Osteoblast (primary cell): ENCODE data around the gene KCNK4. TPM values are rescaled to one million over a fixed set of nuclear protein-coding genes. Genes with fewer than 3 reads are reported as not detected.
"Not testable (repeated sequence)": the region's sequence is repeated elsewhere in the genome, so short reads cannot be mapped to it uniquely, and the experiment has no call there.

Experiments
- DNase-seq: peaks from one replicate; pipeline ENCODE4 v3.0.0; 2011; ENCODE audit warnings: low spot score, mixed read lengths; ENCODE audit not compliant: insufficient read length; ENCODE audit errors: missing footprints
- H2AFZ ChIP-seq: 2 replicates; pipeline ENCODE4 v1.6.0; 2011; ENCODE audit warnings: mild to moderate bottlenecking, low read length
- H3K27ac ChIP-seq: 2 replicates; pipeline ENCODE4 v1.5.1; 2011; ENCODE audit warnings: mild to moderate bottlenecking, low read depth, low read length, moderate library complexity
- H3K27me3 ChIP-seq: 2 replicates; pipeline ENCODE4 v1.6.0; 2012; ENCODE audit warnings: mild to moderate bottlenecking, control low read depth, inconsistent platforms, low read length, moderate library complexity; ENCODE audit not compliant: insufficient read depth
- H3K36me3 ChIP-seq: 2 replicates; pipeline ENCODE4 v1.5.1; 2011; ENCODE audit warnings: mild to moderate bottlenecking, low read length, control low read depth, moderate library complexity; ENCODE audit not compliant: insufficient read depth
- H3K4me1 ChIP-seq: 2 replicates; pipeline ENCODE4 v1.5.1; 2011; ENCODE audit warnings: mild to moderate bottlenecking, low read length, control low read depth, moderate library complexity; ENCODE audit not compliant: insufficient read depth
- H3K4me2 ChIP-seq: 2 replicates; pipeline ENCODE4 v1.6.0; 2011; ENCODE audit warnings: mild to moderate bottlenecking, low read length; ENCODE audit not compliant: insufficient read depth
- H3K4me3 ChIP-seq: fragments of 200-600 bp; sonication (generic); 3 replicates; pipeline ENCODE4 v1.5.1; 2012; ENCODE audit warnings: mild to moderate bottlenecking, low read length, inconsistent platforms; ENCODE audit not compliant: insufficient read depth
- H3K79me2 ChIP-seq: 2 replicates; pipeline ENCODE4 v1.6.0; 2012; ENCODE audit warnings: mild to moderate bottlenecking, low read length, control low read depth, inconsistent platforms; ENCODE audit not compliant: insufficient read depth
- H3K9me3 ChIP-seq: 2 replicates; pipeline ENCODE4 v1.5.1; 2011; ENCODE audit warnings: low read depth, low read length, control low read depth
- H4K20me1 ChIP-seq: 2 replicates; pipeline ENCODE4 v1.6.0; 2012; ENCODE audit warnings: mild to moderate bottlenecking, low read length, control low read depth; ENCODE audit not compliant: insufficient read depth
- CTCF ChIP-seq: IDR thresholded peaks from 2 replicates; pipeline ENCODE4 v1.5.1; 2011; ENCODE audit warnings: mild to moderate bottlenecking, low read depth, low read length, moderate library complexity; ENCODE audit errors: extremely low read depth
- total RNA-seq: library from RNA; depleted of rRNA; stranded (reverse); fragments of >200 nt; gene quantifications from 2 replicates; pipeline ENCODE4 v1.2.3, GENCODE V29; 2012

KCNK4 gene
- total RNA-seq, 1 donor = 0.36 TPM

- peak; percentile 72 for DNase-seq
- Histone ChIP-seq H3K27ac (no peak overlapping the region), H4K20me1 (no peaks in the 10 kb centered on the region), H3K36me3 (peaks cover 13% of the 10 kb centered on the region), H2AFZ (no peak overlapping the region), H3K4me2 (no peak overlapping the region), H3K27me3 (no peaks in the 10 kb centered on the region), H3K79me2 (peaks cover 33% of the 10 kb centered on the region), H3K9me3 (no peaks in the 10 kb centered on the region), H3K4me1 (peaks cover 10% of the 10 kb centered on the region), H3K4me3 (no peak overlapping the region)
- peak; percentile 36 for TF ChIP-seq CTCF
Measured at GRCh38 chr11:64314146-64314804, 23.2 kb downstream of the KCNK4 start.

- Histone ChIP-seq H3K36me3 (peaks cover 13% of the 10 kb centered on the region), H3K79me2 (peaks cover 34% of the 10 kb centered on the region), H3K27me3 (no peaks in the 10 kb centered on the region), H3K4me2 (no peak overlapping the region), H3K4me3 (no peak overlapping the region), H2AFZ (no peak overlapping the region), H4K20me1 (no peaks in the 10 kb centered on the region), H3K9me3 (no peaks in the 10 kb centered on the region), H3K27ac (no peak overlapping the region), H3K4me1 (peaks cover 11% of the 10 kb centered on the region)
- DNase-seq = peak; percentile 22
- no peak for TF ChIP-seq CTCF
Measured at GRCh38 chr11:64314805-64315561, 23.9 kb downstream of the KCNK4 start.

- not testable (repeated sequence) for H2AFZ ChIP-seq, H4K20me1 ChIP-seq, H3K4me3 ChIP-seq, H3K27me3 ChIP-seq, H3K27ac ChIP-seq, H3K9me3 ChIP-seq
- Histone ChIP-seq H3K4me1 (peaks cover 11% of the 10 kb centered on the region), H3K79me2 (peaks cover 35% of the 10 kb centered on the region), H3K36me3 (peaks cover 13% of the 10 kb centered on the region), H3K4me2 (peak overlapping the region; percentile 92)
- DNase-seq = peak; percentile 23
Measured at GRCh38 chr11:64315667-64316526, 24.8 kb downstream of the KCNK4 start.

- peak overlapping the region; percentile 99 for H3K4me3 ChIP-seq
- no peaks in the 10 kb centered on the region for H3K27me3 ChIP-seq
- H3K36me3 ChIP-seq = peaks cover 22% of the 10 kb centered on the region
- peaks cover 32% of the 10 kb centered on the region for H3K79me2 ChIP-seq
- peaks cover 4% of the 10 kb centered on the region for H4K20me1 ChIP-seq
- H3K4me2 ChIP-seq = peak overlapping the region; percentile 92
- TF ChIP-seq CTCF = no peak
- H3K27ac ChIP-seq = peak overlapping the region; percentile 97
- no peaks in the 10 kb centered on the region for H3K9me3 ChIP-seq
- H2AFZ ChIP-seq = peak overlapping the region; percentile 67
- DNase-seq = peak; percentile 73
- peaks cover 11% of the 10 kb centered on the region for H3K4me1 ChIP-seq
Measured at GRCh38 chr11:64316672-64317324, 25.7 kb downstream of the KCNK4 start.
